Right forelimb (tissue), 1 donor: ENCODE data around the gene RNF7.
"Not testable (repeated sequence)": the region's sequence is repeated elsewhere in the genome, so short reads cannot be mapped to it uniquely, and the experiment has no call there.

ENCODE experiments used
- DNase-seq: peaks from one replicate; pipeline ENCODE4 v3.0.0-alpha.2; 2018

The RNF7 gene

DNA sequence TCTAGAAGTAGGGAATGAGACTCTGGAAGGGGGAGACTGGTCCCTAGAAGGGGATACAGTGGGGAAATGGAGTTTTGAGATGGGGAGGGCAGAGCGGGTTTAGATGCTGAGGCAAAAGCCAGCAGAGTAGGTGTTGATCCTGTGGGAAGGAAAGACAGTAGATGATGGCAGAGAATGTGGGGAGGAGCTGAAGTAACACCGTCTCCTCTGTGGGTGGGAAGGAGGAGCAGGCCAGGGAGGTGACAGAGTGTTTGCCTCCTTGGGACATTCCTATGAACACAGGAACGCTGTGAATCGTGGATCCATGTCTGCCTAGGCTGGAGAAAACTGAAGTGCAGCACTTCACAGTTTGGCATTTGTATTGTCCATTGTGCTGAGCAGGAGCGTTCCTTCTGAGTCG, 45.5 kb downstream of the RNF7 start:
- DNase-seq = no peak

DNA sequence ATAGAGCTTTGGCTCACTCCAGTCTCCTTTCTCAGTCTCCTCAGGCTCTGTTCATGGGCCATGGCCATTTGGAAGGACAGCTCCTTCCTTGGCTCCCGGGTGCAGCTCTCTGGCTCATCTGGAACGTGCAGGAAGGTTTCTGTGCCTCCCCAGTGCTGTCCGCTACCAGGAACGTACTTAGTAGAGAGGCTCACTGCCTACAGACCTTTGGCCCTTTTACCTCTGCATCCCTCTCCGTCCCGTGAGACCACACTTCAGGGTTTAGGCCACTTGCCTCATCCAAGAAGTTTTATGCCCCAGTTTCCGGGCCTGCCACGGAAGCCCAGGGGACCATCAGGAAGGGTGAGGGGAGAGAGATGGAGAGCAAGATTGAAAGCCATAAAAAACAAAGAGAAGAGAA, 46.0 kb downstream of the RNF7 start:
- DNase-seq = no peak

DNA sequence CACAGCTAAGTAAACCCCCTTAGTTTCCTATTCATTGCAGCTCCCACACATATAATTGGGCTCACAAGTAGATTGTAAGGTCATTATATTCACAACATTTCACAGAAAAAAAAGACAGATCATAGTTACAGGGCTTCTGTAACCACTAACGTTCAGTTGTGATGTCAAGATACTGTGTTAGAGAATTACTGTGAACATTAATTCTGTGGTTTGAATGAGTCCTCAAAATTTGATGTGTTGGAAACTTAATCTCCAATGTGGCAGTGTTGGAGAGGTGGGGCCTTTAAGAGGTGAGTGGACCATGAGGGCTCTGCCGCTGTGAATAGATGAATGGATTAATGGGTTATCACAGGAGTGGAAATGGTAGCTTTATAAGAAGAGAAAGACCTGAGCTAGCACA, 46.4 kb downstream of the RNF7 start:
- DNase-seq = no peak

DNA sequence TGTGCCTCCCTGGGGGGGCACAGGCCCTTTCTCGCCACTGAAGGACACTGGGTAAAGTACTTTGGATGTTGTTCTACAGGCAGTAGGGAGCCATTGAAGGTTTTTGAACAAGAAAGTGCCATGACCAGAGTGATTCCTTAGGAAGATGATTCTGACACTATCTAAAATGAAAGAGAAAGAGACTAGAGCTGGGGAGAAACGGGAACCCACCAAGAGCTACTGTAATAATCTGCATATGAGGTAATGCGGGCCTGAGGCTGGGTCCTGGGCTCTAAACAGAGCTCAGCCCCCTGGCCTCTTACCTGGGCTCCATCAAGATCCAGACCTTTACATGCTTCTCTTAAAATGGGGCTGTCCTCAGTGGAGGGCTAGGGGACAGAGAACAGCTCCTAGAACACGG, 50.1 kb downstream of the RNF7 start:
- no peak for DNase-seq

DNA sequence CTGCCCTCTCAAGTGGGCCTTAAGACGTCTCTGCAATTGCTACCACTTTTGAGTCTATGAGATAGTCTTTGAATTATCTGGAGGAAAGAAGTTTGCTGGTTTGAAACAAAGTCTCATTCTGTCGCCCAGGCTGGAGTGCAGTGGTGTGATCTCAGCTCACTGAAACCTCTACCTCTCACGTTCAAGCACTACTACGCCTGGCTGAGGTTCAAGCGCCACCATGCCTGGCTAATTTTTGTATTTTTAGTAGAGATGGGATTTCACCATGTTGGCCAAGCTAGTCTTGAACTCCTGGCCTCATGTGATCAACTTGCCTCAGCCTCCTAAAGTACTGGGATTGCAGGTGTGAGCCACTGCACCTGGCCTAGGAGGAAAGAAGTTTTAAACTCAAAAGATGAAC, 50.7 kb downstream of the RNF7 start:
- DNase-seq = not testable (repeated sequence)

DNA sequence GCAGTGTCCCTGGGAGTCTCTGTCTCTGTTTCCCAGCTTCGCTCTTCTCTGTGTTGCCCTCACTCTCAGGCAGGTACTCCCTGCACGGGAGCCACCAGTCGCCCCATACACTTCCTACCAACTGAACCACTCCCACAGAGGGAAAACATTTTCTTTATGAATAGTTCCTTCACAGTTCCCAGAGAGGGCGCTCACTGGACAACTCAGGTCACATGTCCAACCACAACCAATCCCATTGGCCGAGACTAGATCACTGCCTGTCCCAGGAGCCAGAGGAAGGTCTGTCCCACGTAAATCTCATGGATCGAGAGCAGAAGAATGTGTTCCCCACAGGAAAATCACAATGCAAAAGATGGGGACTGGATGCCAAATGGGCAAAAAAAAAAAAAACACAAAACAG, 51.2 kb downstream of the RNF7 start:
- DNase-seq = no peak

DNA sequence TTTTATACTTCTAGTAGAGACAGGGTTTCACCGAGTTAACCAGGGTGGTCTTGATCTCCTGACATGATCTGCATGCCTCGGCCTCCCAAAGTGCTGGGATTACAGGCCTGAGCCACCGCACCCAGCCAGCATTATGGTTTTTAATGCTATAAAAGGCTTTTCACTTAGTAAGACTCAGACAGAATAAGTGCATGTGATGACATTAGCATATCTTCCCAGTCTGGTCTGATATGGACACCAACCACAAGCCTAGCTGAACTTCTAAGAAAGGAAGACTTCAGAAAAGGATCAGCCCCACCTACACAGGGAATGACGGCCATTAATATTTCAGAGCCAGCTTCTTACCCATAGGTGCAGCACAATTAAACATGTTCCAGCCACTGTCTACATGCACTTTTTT, 52.1 kb downstream of the RNF7 start:
- DNase-seq = no peak

GRCh38 chr3:141792495-141792894, 54.4 kb downstream of the RNF7 start:
- no peak for DNase-seq

GRCh38 chr3:141793476-141794260, 55.6 kb downstream of the RNF7 start:
- no peak for DNase-seq

DNA sequence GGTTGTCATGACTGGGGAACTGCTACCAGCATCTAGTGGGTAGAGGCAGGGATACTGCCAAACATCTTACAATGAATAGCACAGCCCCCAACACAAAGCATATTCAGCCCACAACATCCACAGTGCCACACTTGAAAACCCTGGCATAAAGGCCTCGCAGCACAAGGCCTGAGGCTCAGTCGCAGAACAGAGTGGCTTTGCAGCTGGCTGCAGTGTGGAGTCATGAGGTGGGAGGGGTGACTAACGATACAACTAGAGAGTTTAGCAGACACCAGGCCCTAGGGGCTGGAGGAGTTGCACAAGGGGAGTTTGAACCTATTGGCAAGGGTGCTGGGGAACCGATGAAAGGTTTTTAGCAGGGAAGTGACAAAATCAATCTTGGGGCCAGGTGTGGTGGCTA, 57.2 kb downstream of the RNF7 start:
- DNase-seq = no peak

- DNase-seq = no peak
Measured at GRCh38 chr3:141795741-141796080, 57.6 kb downstream of the RNF7 start.

DNA sequence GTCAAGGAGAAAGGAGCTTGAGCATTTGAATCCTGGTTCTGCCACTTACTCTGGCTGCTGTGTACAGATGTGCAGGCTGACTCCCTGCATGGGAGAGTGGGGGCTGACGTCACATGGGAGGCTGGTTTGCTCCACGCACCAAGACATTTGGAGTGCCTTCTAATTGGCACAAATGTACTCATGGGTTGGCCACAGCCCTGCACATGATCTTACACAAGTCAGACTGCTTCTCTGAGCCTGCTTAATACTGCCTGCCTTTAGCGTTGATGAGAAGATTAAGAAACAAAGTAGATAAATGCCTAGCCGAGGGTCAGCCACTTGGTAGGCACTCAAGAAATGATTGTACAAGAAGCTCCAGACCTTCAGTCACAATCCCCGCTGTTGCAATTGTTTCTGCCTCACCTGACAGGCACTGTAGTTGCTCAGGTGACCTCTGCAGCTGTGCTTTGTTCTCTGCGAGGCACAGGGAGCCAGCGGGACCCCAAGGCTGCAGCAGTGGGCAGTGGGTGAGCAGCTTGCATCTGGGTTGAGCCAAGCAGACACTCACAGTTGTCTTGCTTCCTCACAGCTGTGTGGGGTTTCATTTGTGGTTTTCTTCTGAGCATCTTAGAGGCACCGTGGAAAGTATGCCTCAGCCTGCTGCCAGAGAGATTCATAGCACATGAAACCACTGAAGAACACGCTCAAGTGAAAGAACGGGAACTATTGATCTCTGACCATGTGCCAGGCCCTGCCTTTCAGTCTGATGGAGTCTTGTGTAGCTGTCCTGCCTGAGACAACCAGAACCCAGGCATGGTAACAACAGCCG, 58.2 kb downstream of the RNF7 start:
- DNase-seq = no peak
